Activated naive CD8-positive, alpha-beta T cell treated with anti-CD3 and anti-CD28 coated beads, Interleukin-2, amount 50 U/mL, for 24 hours (primary cell): ENCODE measurements around the gene SFTPA1.
"Not testable (repeated sequence)": the region's sequence is repeated elsewhere in the genome, so short reads cannot be mapped to it uniquely, and the experiment has no call there.

ENCODE experiments used
- ATAC-seq: fragments of 150-1000 bp; cut with Tn5 transposase; one replicate; pipeline ENCODE4 v1.10.0; 2021
- DNase-seq: peaks from one replicate; pipeline ENCODE4 v3.0.0; 2021
- H3K27ac Mint-ChIP-seq: one replicate; pipeline ENCODE4 v1.8.0; 2021; ENCODE audit warnings: mild to moderate bottlenecking, mixed read lengths
- H3K27me3 Mint-ChIP-seq: one replicate; pipeline ENCODE4 v1.8.0; 2021; ENCODE audit warnings: mixed read lengths
- H3K36me3 Mint-ChIP-seq: one replicate; pipeline ENCODE4 v1.8.0; 2021; ENCODE audit warnings: low read depth, mixed read lengths
- H3K4me1 Mint-ChIP-seq: one replicate; pipeline ENCODE4 v1.8.0; 2021; ENCODE audit warnings: mixed read lengths
- H3K4me3 Mint-ChIP-seq: one replicate; pipeline ENCODE4 v1.8.0; 2021; ENCODE audit warnings: mild to moderate bottlenecking, moderate library complexity, mixed read lengths
- H3K9me3 Mint-ChIP-seq: one replicate; pipeline ENCODE4 v1.8.0; 2021; ENCODE audit warnings: mixed read lengths

Gene SFTPA1

GRCh38 chr10:79595510-79595909 lies 15.2 kb upstream of the SFTPA1 start:
- DNase-seq (no peak), ATAC-seq (no peak)
- H3K4me3 Mint-ChIP-seq: no peak overlapping the region
- H3K27me3 Mint-ChIP-seq: peaks cover 11% of the 10 kb centered on the region
- peaks cover 8% of the 10 kb centered on the region for H3K9me3 Mint-ChIP-seq
- no peak overlapping the region for H3K27ac Mint-ChIP-seq
- no peaks in the 10 kb centered on the region for H3K36me3 Mint-ChIP-seq
- no peaks in the 10 kb centered on the region for H3K4me1 Mint-ChIP-seq

GRCh38 chr10:79599644-79600043 lies 11.1 kb upstream of the SFTPA1 start:
- not testable (repeated sequence) for H3K27me3 Mint-ChIP-seq, H3K9me3 Mint-ChIP-seq, H3K4me3 Mint-ChIP-seq, DNase-seq, H3K4me1 Mint-ChIP-seq, H3K27ac Mint-ChIP-seq, H3K36me3 Mint-ChIP-seq, ATAC-seq

- H3K4me1 Mint-ChIP-seq: no peaks in the 10 kb centered on the region
- H3K4me3 Mint-ChIP-seq: no peak overlapping the region
- H3K9me3 Mint-ChIP-seq: peaks cover 8% of the 10 kb centered on the region
- peaks cover 3% of the 10 kb centered on the region for H3K27me3 Mint-ChIP-seq
- no peaks in the 10 kb centered on the region for H3K36me3 Mint-ChIP-seq
- DNase-seq (no peak), ATAC-seq (no peak)
- no peak overlapping the region for H3K27ac Mint-ChIP-seq
These were observed 8.8 kb upstream of the SFTPA1 start for GRCh38 chr10:79601939-79602338.

GRCh38 chr10:79602953-79603352 lies 7.8 kb upstream of the SFTPA1 start:
- DNase-seq (no peak), ATAC-seq (no peak)
- H3K36me3 Mint-ChIP-seq: no peaks in the 10 kb centered on the region
- peaks cover 3% of the 10 kb centered on the region for H3K27me3 Mint-ChIP-seq
- H3K27ac Mint-ChIP-seq: no peak overlapping the region
- H3K9me3 Mint-ChIP-seq: no peaks in the 10 kb centered on the region
- H3K4me1 Mint-ChIP-seq: no peaks in the 10 kb centered on the region
- no peak overlapping the region for H3K4me3 Mint-ChIP-seq

GRCh38 chr10:79604294-79604693 lies 6.4 kb upstream of the SFTPA1 start:
- H3K27ac Mint-ChIP-seq: no peak overlapping the region
- H3K4me3 Mint-ChIP-seq: no peak overlapping the region
- no peaks in the 10 kb centered on the region for H3K27me3 Mint-ChIP-seq
- H3K4me1 Mint-ChIP-seq: no peaks in the 10 kb centered on the region
- H3K36me3 Mint-ChIP-seq: no peaks in the 10 kb centered on the region
- no peak for DNase-seq
- ATAC-seq: no peak
- H3K9me3 Mint-ChIP-seq: no peaks in the 10 kb centered on the region

GRCh38 chr10:79605308-79605707 lies 5.4 kb upstream of the SFTPA1 start:
- Mint-ChIP-seq H3K4me3 (no peak overlapping the region), H3K27ac (no peak overlapping the region), H3K9me3 (no peaks in the 10 kb centered on the region), H3K4me1 (no peaks in the 10 kb centered on the region), H3K36me3 (no peaks in the 10 kb centered on the region), H3K27me3 (no peaks in the 10 kb centered on the region)
- ATAC-seq: no peak
- no peak for DNase-seq

- Mint-ChIP-seq H3K4me1 (no peaks in the 10 kb centered on the region), H3K36me3 (no peaks in the 10 kb centered on the region), H3K4me3 (no peak overlapping the region), H3K9me3 (no peaks in the 10 kb centered on the region), H3K27ac (no peak overlapping the region), H3K27me3 (no peaks in the 10 kb centered on the region)
- ATAC-seq: peak; percentile 55
- peak; percentile 56 for DNase-seq
These were observed 2.0 kb upstream of the SFTPA1 start for GRCh38 chr10:79608505-79609375.

- not testable (repeated sequence) for H3K27ac Mint-ChIP-seq, H3K4me3 Mint-ChIP-seq, H3K4me1 Mint-ChIP-seq, H3K36me3 Mint-ChIP-seq, H3K9me3 Mint-ChIP-seq, ATAC-seq, DNase-seq, H3K27me3 Mint-ChIP-seq
These were observed 646 bp downstream of the SFTPA1 start for GRCh38 chr10:79611193-79611976.

- H3K4me1 Mint-ChIP-seq: no peaks in the 10 kb centered on the region
- H3K9me3 Mint-ChIP-seq: no peaks in the 10 kb centered on the region
- ATAC-seq: no peak
- H3K36me3 Mint-ChIP-seq: no peaks in the 10 kb centered on the region
- H3K27ac Mint-ChIP-seq: no peak overlapping the region
- DNase-seq: no peak
- H3K4me3 Mint-ChIP-seq: no peak overlapping the region
- H3K27me3 Mint-ChIP-seq: peaks cover 2% of the 10 kb centered on the region
These were observed 4.8 kb downstream of the SFTPA1 start for GRCh38 chr10:79615577-79615976.

GRCh38 chr10:79616164-79616563 lies 5.4 kb downstream of the SFTPA1 start:
- no peaks in the 10 kb centered on the region for H3K4me1 Mint-ChIP-seq
- H3K27me3 Mint-ChIP-seq: peaks cover 2% of the 10 kb centered on the region
- no peaks in the 10 kb centered on the region for H3K9me3 Mint-ChIP-seq
- no peak for ATAC-seq
- no peak for DNase-seq
- H3K36me3 Mint-ChIP-seq: no peaks in the 10 kb centered on the region
- H3K4me3 Mint-ChIP-seq: no peak overlapping the region
- no peak overlapping the region for H3K27ac Mint-ChIP-seq

GRCh38 chr10:79623663-79624062 lies 12.9 kb downstream of the SFTPA1 start:
- DNase-seq, H3K27ac Mint-ChIP-seq, ATAC-seq, H3K4me3 Mint-ChIP-seq, H3K36me3 Mint-ChIP-seq, H3K4me1 Mint-ChIP-seq: not testable (repeated sequence)
- H3K9me3 Mint-ChIP-seq: peaks cover 23% of the 10 kb centered on the region
- H3K27me3 Mint-ChIP-seq: peaks cover 29% of the 10 kb centered on the region

GRCh38 chr10:79627075-79627474 lies 16.3 kb downstream of the SFTPA1 start:
- no peak overlapping the region for H3K4me3 Mint-ChIP-seq
- H3K9me3 Mint-ChIP-seq: peaks cover 23% of the 10 kb centered on the region
- no peaks in the 10 kb centered on the region for H3K36me3 Mint-ChIP-seq
- H3K27ac Mint-ChIP-seq: no peak overlapping the region
- DNase-seq: no peak
- no peaks in the 10 kb centered on the region for H3K4me1 Mint-ChIP-seq
- peaks cover 31% of the 10 kb centered on the region for H3K27me3 Mint-ChIP-seq
- ATAC-seq: no peak

- no peak overlapping the region for H3K4me3 Mint-ChIP-seq
These were observed 17.3 kb downstream of the SFTPA1 start for GRCh38 chr10:79628083-79628482.

GRCh38 chr10:79628988-79629954 lies 18.5 kb downstream of the SFTPA1 start:
- Mint-ChIP-seq H3K4me3 (no peak overlapping the region), H3K9me3 (peaks cover 6% of the 10 kb centered on the region), H3K27me3 (peaks cover 14% of the 10 kb centered on the region), H3K36me3 (no peaks in the 10 kb centered on the region), H3K27ac (no peak overlapping the region), H3K4me1 (no peaks in the 10 kb centered on the region)
- no peak for DNase-seq
- no peak for ATAC-seq

More at GRCh38 chr10:79628083-79628482, 17.3 kb downstream of the SFTPA1 start:
- ATAC-seq (no peak), DNase-seq (no peak)
- H3K36me3 Mint-ChIP-seq: no peaks in the 10 kb centered on the region
- peaks cover 13% of the 10 kb centered on the region for H3K9me3 Mint-ChIP-seq
- H3K4me1 Mint-ChIP-seq: no peaks in the 10 kb centered on the region
- no peak overlapping the region for H3K27ac Mint-ChIP-seq
- H3K27me3 Mint-ChIP-seq: peaks cover 22% of the 10 kb centered on the region
